IMR-90 (cell line): ENCODE measurements around the gene PFDN1.

ENCODE experiments used
- MAFK ChIP-seq: IDR thresholded peaks from 2 replicates; pipeline ENCODE4 v1.6.1; 2012; ENCODE audit warnings: low read depth, low read length, improper control_type of control experiment
- MAZ ChIP-seq: IDR thresholded peaks from 2 replicates; pipeline ENCODE4 v1.6.1; 2012; ENCODE audit warnings: low read depth, mild to moderate bottlenecking, low read length, improper control_type of control experiment, moderate library complexity, borderline replicate concordance
- POLR2A ChIP-seq: IDR thresholded peaks from 2 replicates; pipeline ENCODE4 v1.6.1; 2012; ENCODE audit warnings: mild to moderate bottlenecking, low read depth, low read length
- RFX5 ChIP-seq: IDR thresholded peaks from 2 replicates; pipeline ENCODE4 v1.8.0; 2012; ENCODE audit warnings: low read depth, mild to moderate bottlenecking, low read length, moderate library complexity
- TF ChIP-seq, protein P1 (sequence below): conservative IDR thresholded peaks from 2 replicates; pipeline ENCODE4 v1.5.1; 2012; ENCODE audit warnings: mild to moderate bottlenecking, low read depth, low read length, improper control_type of control experiment

DNA sequence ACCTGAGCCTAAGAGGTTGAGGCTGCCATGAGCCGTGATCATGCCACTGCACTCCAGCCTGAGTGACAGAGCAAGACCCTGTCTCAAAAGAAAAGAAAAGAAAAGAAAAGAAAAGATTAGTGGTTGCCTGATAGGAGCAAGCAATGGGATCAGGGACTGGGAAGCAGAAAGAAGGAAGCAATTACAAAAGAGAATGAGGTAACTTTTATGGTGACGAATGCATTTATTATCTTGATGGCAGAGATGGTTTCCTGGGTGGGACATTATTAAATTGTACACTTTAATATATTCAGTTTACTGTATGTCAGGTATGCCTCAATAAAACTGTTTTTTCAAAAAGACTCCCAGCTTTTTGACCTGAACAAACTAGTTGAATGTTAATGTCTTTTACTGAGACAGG is 7.5 kb upstream of the PFDN1 start:
- TF ChIP-seq RFX5 (no peak), POLR2A (no peak), MAFK (no peak), MAZ (no peak)
- TF ChIP-seq, protein P1, sequence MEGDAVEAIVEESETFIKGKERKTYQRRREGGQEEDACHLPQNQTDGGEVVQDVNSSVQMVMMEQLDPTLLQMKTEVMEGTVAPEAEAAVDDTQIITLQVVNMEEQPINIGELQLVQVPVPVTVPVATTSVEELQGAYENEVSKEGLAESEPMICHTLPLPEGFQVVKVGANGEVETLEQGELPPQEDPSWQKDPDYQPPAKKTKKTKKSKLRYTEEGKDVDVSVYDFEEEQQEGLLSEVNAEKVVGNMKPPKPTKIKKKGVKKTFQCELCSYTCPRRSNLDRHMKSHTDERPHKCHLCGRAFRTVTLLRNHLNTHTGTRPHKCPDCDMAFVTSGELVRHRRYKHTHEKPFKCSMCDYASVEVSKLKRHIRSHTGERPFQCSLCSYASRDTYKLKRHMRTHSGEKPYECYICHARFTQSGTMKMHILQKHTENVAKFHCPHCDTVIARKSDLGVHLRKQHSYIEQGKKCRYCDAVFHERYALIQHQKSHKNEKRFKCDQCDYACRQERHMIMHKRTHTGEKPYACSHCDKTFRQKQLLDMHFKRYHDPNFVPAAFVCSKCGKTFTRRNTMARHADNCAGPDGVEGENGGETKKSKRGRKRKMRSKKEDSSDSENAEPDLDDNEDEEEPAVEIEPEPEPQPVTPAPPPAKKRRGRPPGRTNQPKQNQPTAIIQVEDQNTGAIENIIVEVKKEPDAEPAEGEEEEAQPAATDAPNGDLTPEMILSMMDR, result no peak
